ENCODE measurements around the gene PPM1H.

Gene PPM1H

GRCh38 chr12:62873116-62873825, 61.7 kb downstream of the PPM1H start:
- no peak for DNase-seq (ENCODE audit: low read depth)

DNA sequence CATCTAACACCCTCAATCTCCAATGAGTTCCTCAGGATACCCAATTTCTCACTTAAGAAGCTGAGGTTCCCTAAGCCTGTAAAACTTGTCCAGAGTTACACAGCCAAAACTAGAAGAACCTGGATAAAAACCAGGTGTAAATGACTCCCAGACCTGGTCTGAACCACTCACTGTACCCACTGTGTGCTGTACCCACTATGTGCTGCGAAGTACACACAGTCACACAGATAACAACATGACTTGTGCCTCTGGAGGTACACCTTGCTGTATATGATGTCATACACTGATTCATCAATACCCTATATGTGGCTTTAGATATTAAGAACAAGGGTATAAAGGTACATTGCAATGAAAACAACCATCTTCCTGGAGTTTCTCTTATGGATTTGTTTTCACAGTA, 66.1 kb downstream of the PPM1H start:
- DNase-seq (ENCODE audit: low read depth) = no peak

- DNase-seq (ENCODE audit: low read depth) = no peak
Observed at GRCh38 chr12:62866451-62867082, 68.4 kb downstream of the PPM1H start.

- no peak for DNase-seq (ENCODE audit: low read depth)
Observed at GRCh38 chr12:62865937-62866336, 69.0 kb downstream of the PPM1H start.

DNA sequence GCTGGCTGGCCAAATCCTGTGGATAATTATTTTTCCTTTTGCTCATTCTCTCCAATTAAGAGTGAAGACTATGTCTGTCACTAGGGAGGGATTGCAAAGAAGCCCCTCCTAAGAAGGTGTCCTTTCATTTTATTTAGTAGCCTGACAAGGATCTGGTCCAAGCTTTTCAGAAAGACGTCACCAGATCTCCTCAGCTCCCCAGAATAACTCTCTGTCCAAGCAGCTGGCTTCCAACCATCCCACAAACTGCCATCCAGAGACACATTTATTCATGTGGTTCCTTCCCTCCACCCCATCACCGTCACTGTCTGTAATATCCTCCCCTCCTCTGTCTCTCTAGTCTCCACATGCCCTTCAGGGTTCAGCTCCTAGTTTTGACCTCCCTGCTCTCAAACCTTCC, 69.9 kb downstream of the PPM1H start:
- DNase-seq (ENCODE audit: low read depth) = no peak

- no peak for DNase-seq (ENCODE audit: low read depth)
Observed at GRCh38 chr12:62862259-62862881, 72.6 kb downstream of the PPM1H start.

DNA sequence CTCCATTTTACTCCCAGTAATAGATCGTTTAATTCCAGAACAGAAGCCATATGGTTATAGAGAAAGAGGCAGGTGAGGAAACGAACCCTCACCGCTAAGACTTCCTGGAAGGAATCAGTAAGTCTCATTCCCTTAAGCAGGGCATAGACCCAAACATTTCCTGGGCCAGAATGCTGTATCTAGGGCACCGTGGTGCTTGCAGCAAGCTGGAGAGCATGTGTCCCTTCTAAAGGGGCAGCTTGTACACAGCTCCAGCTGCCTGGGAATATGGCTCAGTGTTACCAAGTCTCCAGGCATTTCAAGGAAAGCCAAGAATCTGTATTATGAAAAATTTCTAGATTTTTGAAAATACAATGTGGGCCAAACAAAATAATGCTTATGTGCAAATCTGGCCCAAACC, 73.4 kb downstream of the PPM1H start:
- no peak for DNase-seq (ENCODE audit: low read depth)

DNA sequence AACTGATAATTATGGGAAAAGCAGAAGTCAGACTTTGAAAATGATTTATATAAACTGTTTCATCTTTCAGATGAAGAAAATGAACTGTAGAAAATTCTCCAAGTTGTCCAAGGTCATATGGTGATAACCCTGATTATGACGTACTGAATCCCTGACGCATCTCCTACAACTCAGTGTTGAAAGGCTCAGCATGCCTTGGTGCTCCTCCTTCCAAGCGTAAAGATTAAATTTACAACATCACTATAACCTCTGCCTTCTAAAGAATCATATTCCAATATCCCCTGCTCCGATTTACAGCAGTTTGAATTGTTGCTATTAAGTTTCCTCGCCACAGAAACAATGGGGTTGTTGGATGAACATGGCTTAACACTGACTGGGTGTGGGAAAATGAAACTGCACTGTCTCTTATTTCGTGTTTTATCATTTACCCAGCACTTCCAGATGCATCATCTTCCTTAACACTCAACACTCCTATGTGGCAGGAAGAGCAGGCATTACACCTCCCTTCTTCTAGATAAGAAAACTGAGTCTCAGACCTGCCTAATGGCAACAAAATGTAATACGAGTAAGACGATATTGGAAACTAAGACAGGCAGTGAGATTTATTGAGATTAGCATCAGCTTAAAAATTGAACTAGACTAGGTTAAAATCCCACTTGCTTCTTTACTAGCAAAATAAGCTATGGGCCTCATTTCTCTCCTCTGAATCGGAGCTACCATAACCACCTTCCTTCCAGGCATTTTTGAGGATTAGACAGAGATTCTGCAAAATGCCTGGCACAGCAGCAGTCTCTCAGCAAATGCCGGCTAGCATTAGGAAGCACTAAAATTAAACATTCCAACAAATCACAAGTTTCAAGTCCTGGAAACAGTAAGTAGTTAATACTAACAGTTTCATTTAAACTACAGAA, 74.2 kb downstream of the PPM1H start:
- DNase-seq (ENCODE audit: low read depth) = no peak

- DNase-seq (ENCODE audit: low read depth) = no peak
Observed at GRCh38 chr12:62860020-62860419, 74.9 kb downstream of the PPM1H start.

DNA sequence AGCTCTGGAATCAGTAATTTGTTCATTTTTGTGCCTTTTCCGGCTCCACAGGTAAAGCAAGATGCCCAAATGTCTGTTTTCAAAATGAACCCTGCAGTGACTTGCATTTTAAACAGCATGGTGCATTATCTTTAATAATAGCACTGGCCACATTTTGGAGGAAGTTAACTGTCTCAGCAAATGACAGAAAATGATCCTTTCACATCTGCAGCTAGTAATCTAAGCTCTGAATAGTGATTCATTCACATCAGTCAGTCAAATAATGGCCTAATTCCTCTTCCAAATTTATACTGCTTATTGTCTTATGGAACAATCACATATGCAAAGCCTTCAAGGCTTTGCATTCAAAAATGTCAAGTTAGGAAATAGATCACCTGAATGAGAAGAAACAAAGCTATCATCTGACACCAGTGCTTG, 75.6 kb downstream of the PPM1H start:
- DNase-seq (ENCODE audit: low read depth) = no peak

- no peak for DNase-seq (ENCODE audit: low read depth)
Observed at GRCh38 chr12:62856454-62856853, 78.5 kb downstream of the PPM1H start.

DNA sequence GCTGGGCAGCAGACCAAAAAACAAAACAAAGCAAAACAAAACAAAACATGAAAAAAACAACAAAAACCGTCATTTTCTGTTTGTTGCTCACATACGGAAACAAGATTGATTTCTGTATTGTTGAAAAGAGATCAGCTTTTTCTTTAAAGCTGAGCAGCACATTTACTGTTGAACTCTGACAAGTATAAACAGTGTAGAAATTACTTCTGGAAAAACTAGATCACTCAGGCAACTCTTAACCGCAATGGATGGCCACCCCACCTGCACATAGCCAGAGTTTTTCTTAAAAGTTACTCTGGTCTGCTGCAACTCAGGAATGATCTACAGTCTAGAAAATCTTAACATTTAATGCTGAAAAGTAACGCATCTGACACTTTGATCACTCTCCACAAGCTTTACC, 80.9 kb downstream of the PPM1H start:
- DNase-seq (ENCODE audit: low read depth) = no peak

- no peak for DNase-seq (ENCODE audit: low read depth)
Observed at GRCh38 chr12:62849398-62849797, 85.6 kb downstream of the PPM1H start.

GRCh38 chr12:62848418-62848817, 86.5 kb downstream of the PPM1H start:
- no peak for DNase-seq (ENCODE audit: low read depth)

GRCh38 chr12:62847709-62848108, 87.2 kb downstream of the PPM1H start:
- no peak for DNase-seq (ENCODE audit: low read depth)

- no peak for DNase-seq (ENCODE audit: low read depth)
Observed at GRCh38 chr12:62846491-62846890, 88.5 kb downstream of the PPM1H start.

- DNase-seq (ENCODE audit: low read depth) = no peak
Observed at GRCh38 chr12:62844915-62845314, 90.0 kb downstream of the PPM1H start.

GRCh38 chr12:62843716-62844115, 91.2 kb downstream of the PPM1H start:
- DNase-seq (ENCODE audit: low read depth) = no peak

GRCh38 chr12:62841846-62842245, 93.1 kb downstream of the PPM1H start:
- no peak for DNase-seq (ENCODE audit: low read depth)

DNA sequence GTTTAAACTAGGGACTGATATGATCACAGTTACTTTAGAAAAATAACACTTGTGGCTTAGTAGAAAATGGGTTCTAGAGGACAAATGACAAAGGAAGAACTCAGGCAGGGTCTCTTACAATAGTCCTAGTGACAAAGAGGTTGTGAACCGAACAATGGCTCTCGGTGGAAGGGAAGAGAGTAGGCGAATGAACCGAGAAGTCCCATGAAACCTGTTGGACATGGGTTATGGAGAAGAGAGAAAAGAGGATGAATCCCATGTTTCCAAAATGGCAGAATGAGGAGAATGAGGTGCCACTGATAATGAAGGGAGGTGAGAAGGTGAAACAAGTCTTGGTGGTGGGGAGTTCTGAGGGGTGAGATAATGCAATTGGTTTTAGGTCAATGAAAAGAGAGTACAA, 94.1 kb downstream of the PPM1H start:
- no peak for DNase-seq (ENCODE audit: low read depth)

DNA sequence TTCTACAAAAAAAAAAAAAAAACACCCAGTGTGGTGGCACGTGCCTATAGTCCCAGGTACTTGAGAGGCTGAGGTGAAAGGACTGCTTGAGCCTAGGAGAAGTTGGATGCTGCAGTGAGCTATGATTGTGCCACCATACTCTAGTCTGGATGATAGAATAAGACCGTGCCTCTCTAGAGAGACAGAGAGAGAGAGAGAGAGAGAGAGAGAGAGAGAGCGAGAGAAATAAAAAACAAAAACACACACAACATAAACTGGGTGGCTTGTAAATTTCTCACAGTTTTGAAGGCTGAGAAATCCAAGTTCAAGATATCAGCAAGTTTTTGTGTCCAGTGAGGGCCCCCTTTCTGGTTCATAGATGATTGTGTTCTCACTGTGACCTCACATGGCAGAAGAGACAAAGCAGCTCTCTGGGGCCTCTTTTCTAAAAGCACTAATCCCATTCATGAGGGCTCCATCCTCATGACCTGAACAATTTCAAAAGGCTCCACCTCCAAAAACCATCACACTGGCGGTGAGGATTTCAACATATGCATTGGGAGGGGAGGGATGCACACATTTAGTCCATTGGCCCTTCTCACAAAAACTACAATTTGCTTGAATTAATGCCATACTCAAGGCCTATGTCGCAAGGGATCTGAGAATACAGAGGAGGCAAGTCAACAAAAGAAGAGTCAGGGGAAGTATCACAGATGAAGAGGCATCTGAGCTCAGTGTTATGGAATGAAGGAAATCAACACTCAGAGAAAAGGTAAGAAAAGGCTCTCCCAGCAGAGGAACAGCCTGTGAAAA, 94.9 kb downstream of the PPM1H start:
- DNase-seq (ENCODE audit: low read depth) = no peak
